Peyer's patch (tissue), 4 donors: ENCODE data around the gene PLEKHM2. TPM values are rescaled to one million over a fixed set of nuclear protein-coding genes. Genes with fewer than 3 reads are reported as not detected.

ENCODE experiments used
- DNase-seq, 3 donors: peaks; one replicate each; pipeline ENCODE4 v3.0.0-alpha.2; 2017 to 2019
- H3K27ac ChIP-seq, 4 donors: fragments of 200-600 bp; sonication (generic); one replicate each; pipeline ENCODE4 v1.5.1; 2016 to 2019
- H3K27me3 ChIP-seq, 2 donors: fragments of 200-600 bp; sonication (generic); one replicate each; pipeline ENCODE4 v1.5.1; 2019
- H3K36me3 ChIP-seq, 3 donors: fragments of 200-600 bp; sonication (generic); one replicate each; pipeline ENCODE4 v1.5.1; 2016 to 2019
- H3K4me1 ChIP-seq, 4 donors: fragments of 200-600 bp; sonication (generic); one replicate each; pipeline ENCODE4 v1.5.1; 2016 to 2019
- H3K4me3 ChIP-seq, 4 donors: fragments of 200-600 bp; sonication (generic); 1 replicate in 3 of 4; 2 replicates in 1 of 4; pipeline ENCODE4 v1.5.1; 2016 to 2019; ENCODE audit warnings: mild to moderate bottlenecking in 1 of 4
- H3K9me3 ChIP-seq, 4 donors: fragments of 200-600 bp; sonication (generic); one replicate each; pipeline ENCODE4 v1.5.1; 2016 to 2019; ENCODE audit warnings: mild to moderate bottlenecking in 1 of 4
- CTCF ChIP-seq, 6 experiments: fragments of 450-650 bp in 4 of 6; fragments of 200-600 bp in 2 of 6; sonication (generic) in 1 of 6; IDR thresholded peaks; one replicate each; pipeline ENCODE4 v1.5.1; 2017 to 2019; ENCODE audit warnings: antibody characterized with exemption in 6 of 6, mild to moderate bottlenecking in 3 of 6, moderate library complexity in 1 of 6
- POLR2A ChIP-seq, 2 donors: fragments of 450-650 bp; IDR thresholded peaks; one replicate each; pipeline ENCODE4 v1.5.1; 2017; ENCODE audit warnings: antibody characterized with exemption in 2 of 2, mild to moderate bottlenecking in 2 of 2, moderate library complexity in 2 of 2
- total RNA-seq, 4 donors: library from RNA; depleted of rRNA; stranded (reverse); fragments of >200 nt; gene quantifications; one replicate each; pipeline ENCODE4 v1.1.0, GENCODE V29; 2016

The PLEKHM2 gene
- total RNA-seq, 4 donors from 2014 or later: 20.0 to 63.5 (median 37.7) TPM

GRCh38 chr1:15758343-15758931, 74.3 kb downstream of the PLEKHM2 start, which contains the start of gene FBLIM1:
Gene FBLIM1, plus strand, starts transcription at chr1:15758795. Its CDS starts 6,189 bp downstream, at chr1:15764984.
- Histone ChIP-seq H3K4me3 (peak within 1 kb of the TSS; percentile 40 to 71 (median 64)), H3K36me3 (peaks cover 0 to 3% (median 0%) of the 10 kb centered on the region in 3 donors), H3K4me1 (peaks cover 0 to 57% (median 5%) of the 10 kb centered on the region in 4 donors), H3K9me3 (no peaks in the 10 kb centered on the region), H3K27me3 (peaks cover 0 to 3% of the 10 kb centered on the region in 2 donors), H3K27ac (peak within 1 kb of the TSS; percentile 71 to 95 (median 84))
- DNase-seq: no peak
- no peak for TF ChIP-seq CTCF (IDR thresholded peaks at IDR 0.05)
- no peak for TF ChIP-seq POLR2A (IDR thresholded peaks at IDR 0.05)

GRCh38 chr1:15758953-15759661, 75.0 kb downstream of the PLEKHM2 start:
- DNase-seq: no peak
- Histone ChIP-seq H3K27ac (peak overlapping the region; percentile 71 to 95 (median 84)), H3K9me3 (no peaks in the 10 kb centered on the region), H3K36me3 (peaks cover 0 to 3% (median 0%) of the 10 kb centered on the region in 3 donors), H3K4me1 (peaks cover 2 to 64% (median 7%) of the 10 kb centered on the region in 4 donors), H3K4me3 (peak overlapping the region; percentile 40 to 71 (median 64)), H3K27me3 (peaks cover 0 to 3% of the 10 kb centered on the region in 2 donors)
- no peak for TF ChIP-seq CTCF (IDR thresholded peaks at IDR 0.05)
- TF ChIP-seq POLR2A (IDR thresholded peaks at IDR 0.05): no peak

GRCh38 chr1:15760520-15761211, 76.5 kb downstream of the PLEKHM2 start:
- Histone ChIP-seq H3K4me1 (peaks cover 3 to 74% (median 7%) of the 10 kb centered on the region in 4 donors), H3K27ac (peak overlapping the region; percentile 71 to 85 (median 81))
- TF ChIP-seq POLR2A (IDR thresholded peaks at IDR 0.05) (no peak), CTCF (IDR thresholded peaks at IDR 0.05) (no peak)

GRCh38 chr1:15761366-15762128, 77.4 kb downstream of the PLEKHM2 start:
- DNase-seq: no peak
- TF ChIP-seq POLR2A (IDR thresholded peaks at IDR 0.05) (no peak), CTCF (IDR thresholded peaks at IDR 0.05) (no peak)
- Histone ChIP-seq H3K27ac (peak overlapping the region; percentile 35 to 85 (median 81)), H3K4me1 (peaks cover 3 to 73% (median 7%) of the 10 kb centered on the region in 4 donors), H3K4me3 (no peak overlapping the region), H3K36me3 (peaks cover 0 to 23% (median 0%) of the 10 kb centered on the region in 3 donors), H3K27me3 (peaks cover 0 to 3% of the 10 kb centered on the region in 2 donors), H3K9me3 (no peaks in the 10 kb centered on the region)

More at GRCh38 chr1:15760520-15761211, 76.5 kb downstream of the PLEKHM2 start:
- peak overlapping the region in 2 of 4 donors; percentile 17 to 24 for H3K4me3 ChIP-seq
- peaks cover 0 to 3% of the 10 kb centered on the region in 2 donors for H3K27me3 ChIP-seq
- no peaks in the 10 kb centered on the region for H3K9me3 ChIP-seq
- H3K36me3 ChIP-seq: peaks cover 0 to 14% (median 0%) of the 10 kb centered on the region in 3 donors
- no peak for DNase-seq

- H3K27ac ChIP-seq: peak overlapping the region in 2 of 4 donors; percentile 40 to 85
- H3K36me3 ChIP-seq: peaks cover 0 to 33% (median 0%) of the 10 kb centered on the region in 3 donors
- TF ChIP-seq POLR2A (IDR thresholded peaks at IDR 0.05) (no peak), CTCF (IDR thresholded peaks at IDR 0.05) (no peak)
- H3K4me1 ChIP-seq: peaks cover 3 to 70% (median 7%) of the 10 kb centered on the region in 4 donors
- H3K4me3 ChIP-seq: no peak overlapping the region
- DNase-seq: no peak
- no peaks in the 10 kb centered on the region for H3K9me3 ChIP-seq
- H3K27me3 ChIP-seq: peaks cover 0 to 3% of the 10 kb centered on the region in 2 donors
Measured at GRCh38 chr1:15762546-15762945, 78.4 kb downstream of the PLEKHM2 start.
